Raji (cell line): Measurements from ENCODE around the gene GALNT13.

ENCODE experiments used
- POLR2A ChIP-seq: IDR thresholded peaks from 2 replicates; pipeline ENCODE4 v1.6.1; 2011; ENCODE audit warnings: low read depth, low read length, control low read depth; ENCODE audit not compliant: insufficient read depth

Gene GALNT13

GRCh38 chr2:153891051-153891450 lies 19.3 kb downstream of the GALNT13 start:
- no peak for TF ChIP-seq POLR2A

- no peak for TF ChIP-seq POLR2A
Measured at GRCh38 chr2:153912798-153913396, 41.2 kb downstream of the GALNT13 start.

- no peak for TF ChIP-seq POLR2A
Measured at GRCh38 chr2:153917570-153917969, 45.8 kb downstream of the GALNT13 start.

- TF ChIP-seq POLR2A, result no peak
Measured at GRCh38 chr2:153935511-153935910, 63.8 kb downstream of the GALNT13 start.

GRCh38 chr2:153939124-153939796 lies 67.5 kb downstream of the GALNT13 start:
- no peak for TF ChIP-seq POLR2A

- no peak for TF ChIP-seq POLR2A
Measured at GRCh38 chr2:153940511-153940910, 68.8 kb downstream of the GALNT13 start.

GRCh38 chr2:153944800-153945199 lies 73.1 kb downstream of the GALNT13 start:
- no peak for TF ChIP-seq POLR2A

- no peak for TF ChIP-seq POLR2A
Measured at GRCh38 chr2:153946036-153946435, 74.3 kb downstream of the GALNT13 start.

GRCh38 chr2:153953761-153954160 lies 82.0 kb downstream of the GALNT13 start:
- TF ChIP-seq POLR2A, result no peak

- TF ChIP-seq POLR2A, result no peak
Measured at GRCh38 chr2:153963256-153963655, 91.5 kb downstream of the GALNT13 start.

GRCh38 chr2:153967248-153967973 lies 95.7 kb downstream of the GALNT13 start:
- no peak for TF ChIP-seq POLR2A

GRCh38 chr2:153971250-153971649 lies 99.5 kb downstream of the GALNT13 start:
- TF ChIP-seq POLR2A, result no peak

GRCh38 chr2:153971855-153972254 lies 100.1 kb downstream of the GALNT13 start:
- TF ChIP-seq POLR2A, result no peak

- TF ChIP-seq POLR2A, result no peak
Measured at GRCh38 chr2:153972412-153972811, 100.7 kb downstream of the GALNT13 start.

GRCh38 chr2:153986488-153987229 lies 114.9 kb downstream of the GALNT13 start:
- TF ChIP-seq POLR2A, result no peak
